ENCODE measurements around the gene PRKG1. TPM values are rescaled to one million over a fixed set of nuclear protein-coding genes. Genes with fewer than 3 reads are reported as not detected.

Gene PRKG1
- total RNA-seq, 1 experiment from 2014 or later, result 7.4 TPM

DNA sequence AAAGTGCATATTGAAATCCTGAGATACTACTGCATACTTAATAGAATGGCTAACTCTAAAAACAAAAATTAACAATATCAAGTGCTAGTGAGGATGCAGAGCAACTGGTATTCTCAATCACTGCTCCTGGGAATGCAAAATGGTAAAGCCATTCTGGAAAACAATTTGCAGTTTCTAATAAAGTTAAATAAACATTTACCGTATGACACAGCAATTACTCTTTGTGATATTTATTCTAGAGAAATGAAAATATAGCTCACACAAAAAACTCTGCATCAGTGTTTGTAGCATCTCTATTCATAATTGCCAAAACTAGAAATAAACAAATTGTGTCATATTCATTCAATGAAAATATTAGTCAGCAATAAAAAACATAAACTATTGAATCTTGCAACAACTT, 984.8 kb downstream of the PRKG1 start:
- Histone ChIP-seq H3K27ac (ENCODE audit: low read length) (no peak overlapping the region), H2AFZ (ENCODE audit: low read length) (no peak overlapping the region), H3K79me2 (ENCODE audit: low read length) (no peaks in the 10 kb centered on the region), H3K36me3 (ENCODE audit: low read depth, low read length) (no peaks in the 10 kb centered on the region), H3K4me1 (ENCODE audit: insufficient read depth, low read length) (peaks cover 19% of the 10 kb centered on the region), H3K27me3 (ENCODE audit: low read length) (no peaks in the 10 kb centered on the region), H3K4me2 (ENCODE audit: low read length) (no peak overlapping the region), H4K20me1 (ENCODE audit: low read length) (no peaks in the 10 kb centered on the region), H3F3A (ENCODE audit: low read length, unreplicated experiment) (no peaks in the 10 kb centered on the region), H3K9me3 (ENCODE audit: low read length) (no peaks in the 10 kb centered on the region), H3K9ac (ENCODE audit: low read length) (no peak overlapping the region), H3K9me2 (replicated peaks; ENCODE audit: low read length) (no peaks in the 10 kb centered on the region), H3K4me3 (ENCODE audit: low read length) (no peak overlapping the region)
- intact Hi-C loops (cut with micrococcal nuclease), result loop anchor here (5.0 to 10.0 kb wide), 2 partner anchors 128 to 224 kb away; no protein-coding TSS in a partner anchor
- DNase-seq, result peak; percentile 51
- no TSS peak for BruUV-seq (replicated peaks)
- ATAC-seq, result peak; percentile 58
- ChIA-PET CTCF (no interaction called here), POLR2A (ENCODE audit: unreplicated experiment) (no interaction called here)
- TF ChIP-seq EZH2 (IDR thresholded peaks at IDR 0.05; ENCODE audit: low read length, unreplicated experiment) (no peak), EZH2phosphoT487 (IDR thresholded peaks at IDR 0.05; ENCODE audit: borderline replicate concordance, low read length) (no peak)
- TF ChIP-seq, protein P1, sequence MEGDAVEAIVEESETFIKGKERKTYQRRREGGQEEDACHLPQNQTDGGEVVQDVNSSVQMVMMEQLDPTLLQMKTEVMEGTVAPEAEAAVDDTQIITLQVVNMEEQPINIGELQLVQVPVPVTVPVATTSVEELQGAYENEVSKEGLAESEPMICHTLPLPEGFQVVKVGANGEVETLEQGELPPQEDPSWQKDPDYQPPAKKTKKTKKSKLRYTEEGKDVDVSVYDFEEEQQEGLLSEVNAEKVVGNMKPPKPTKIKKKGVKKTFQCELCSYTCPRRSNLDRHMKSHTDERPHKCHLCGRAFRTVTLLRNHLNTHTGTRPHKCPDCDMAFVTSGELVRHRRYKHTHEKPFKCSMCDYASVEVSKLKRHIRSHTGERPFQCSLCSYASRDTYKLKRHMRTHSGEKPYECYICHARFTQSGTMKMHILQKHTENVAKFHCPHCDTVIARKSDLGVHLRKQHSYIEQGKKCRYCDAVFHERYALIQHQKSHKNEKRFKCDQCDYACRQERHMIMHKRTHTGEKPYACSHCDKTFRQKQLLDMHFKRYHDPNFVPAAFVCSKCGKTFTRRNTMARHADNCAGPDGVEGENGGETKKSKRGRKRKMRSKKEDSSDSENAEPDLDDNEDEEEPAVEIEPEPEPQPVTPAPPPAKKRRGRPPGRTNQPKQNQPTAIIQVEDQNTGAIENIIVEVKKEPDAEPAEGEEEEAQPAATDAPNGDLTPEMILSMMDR (conservative IDR thresholded peaks at IDR 0.05; ENCODE audit: low read depth, low read length), result no peak

DNA sequence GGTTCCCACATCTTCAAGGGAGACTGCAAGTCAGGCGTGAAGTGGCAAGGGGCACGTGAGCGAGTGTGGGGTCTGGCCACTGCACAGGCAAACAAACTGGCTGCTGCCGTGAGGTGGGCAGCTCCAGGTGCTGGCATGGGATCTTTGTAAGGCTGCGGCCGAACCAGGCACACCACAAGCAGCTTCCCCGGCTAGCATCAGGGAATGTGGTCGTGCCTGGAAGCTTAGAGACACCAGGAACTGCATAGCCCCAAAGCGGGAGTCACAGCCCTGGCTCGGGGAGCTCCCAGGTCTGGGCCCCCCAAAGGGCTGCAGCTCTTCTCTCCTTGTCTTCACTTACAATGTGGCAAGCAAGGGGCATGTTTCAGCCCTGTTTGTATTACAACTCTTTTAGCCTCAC, 988.9 kb downstream of the PRKG1 start:
- no peaks in the 10 kb centered on the region for H3K79me2 ChIP-seq (ENCODE audit: low read length)
- no peaks in the 10 kb centered on the region for H3K9me2 ChIP-seq (replicated peaks; ENCODE audit: low read length)
- H3K9ac ChIP-seq (ENCODE audit: low read length), result no peak overlapping the region
- intact Hi-C loops (cut with micrococcal nuclease), result no loop called here
- ChIA-PET POLR2A (ENCODE audit: unreplicated experiment) (no interaction called here), CTCF (no interaction called here)
- H3K27ac ChIP-seq (ENCODE audit: low read length), result no peak overlapping the region
- no peak overlapping the region for H3K4me3 ChIP-seq (ENCODE audit: low read length)
- TF ChIP-seq, protein P1 (conservative IDR thresholded peaks at IDR 0.05; ENCODE audit: low read depth, low read length), result no peak
- TF ChIP-seq EZH2phosphoT487 (IDR thresholded peaks at IDR 0.05; ENCODE audit: borderline replicate concordance, low read length) (no peak), EZH2 (IDR thresholded peaks at IDR 0.05; ENCODE audit: low read length, unreplicated experiment) (no peak)
- H4K20me1 ChIP-seq (ENCODE audit: low read length), result no peaks in the 10 kb centered on the region
- H3K36me3 ChIP-seq (ENCODE audit: low read depth, low read length), result no peaks in the 10 kb centered on the region
- no peaks in the 10 kb centered on the region for H3F3A ChIP-seq (ENCODE audit: low read length, unreplicated experiment)
- H3K4me2 ChIP-seq (ENCODE audit: low read length), result no peak overlapping the region
- DNase-seq, result no peak
- no peak for ATAC-seq
- H3K9me3 ChIP-seq (ENCODE audit: low read length), result no peaks in the 10 kb centered on the region
- no TSS peak for BruUV-seq (replicated peaks)
- peaks cover 8% of the 10 kb centered on the region for H3K4me1 ChIP-seq (ENCODE audit: insufficient read depth, low read length)
- H3K27me3 ChIP-seq (ENCODE audit: low read length), result no peaks in the 10 kb centered on the region
- no peak overlapping the region for H2AFZ ChIP-seq (ENCODE audit: low read length)

DNA sequence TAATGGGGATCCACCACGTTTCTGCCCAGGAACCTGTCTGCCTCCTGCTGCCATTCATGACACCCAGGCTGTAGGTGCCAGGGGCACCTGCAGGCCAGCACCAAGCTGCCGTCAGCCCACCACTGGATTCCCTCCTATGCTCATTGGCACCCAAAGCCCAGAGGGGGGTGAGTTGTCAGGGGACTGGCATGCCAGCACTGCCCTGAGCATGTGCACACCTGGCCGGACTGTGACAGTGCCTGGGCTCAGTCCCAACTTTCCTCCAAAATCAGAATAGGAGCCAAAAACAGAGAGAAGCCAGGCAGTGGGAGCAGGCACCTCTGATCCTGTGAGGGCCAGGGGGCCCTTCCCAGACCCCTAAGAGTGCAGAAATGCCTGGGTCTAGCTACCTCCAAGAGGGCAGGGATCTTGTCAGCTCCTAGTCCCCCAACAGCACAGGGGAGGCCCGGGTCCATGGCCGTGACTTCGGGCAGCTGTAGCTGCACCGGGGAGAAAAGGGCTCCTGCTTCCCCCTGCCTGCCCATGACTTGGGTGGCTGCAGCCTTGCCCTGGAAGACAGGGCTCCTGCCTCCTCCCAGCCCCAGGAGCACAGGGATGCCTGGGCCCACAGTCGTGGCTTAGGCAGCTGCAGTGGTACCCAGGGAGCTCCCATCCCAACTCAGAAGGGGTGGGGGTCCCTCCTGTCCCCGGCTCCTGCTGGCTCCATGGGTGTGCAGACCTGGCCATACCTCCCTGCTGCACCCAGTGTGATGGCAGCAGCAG, 990.0 kb downstream of the PRKG1 start:
- Histone ChIP-seq H3K36me3 (ENCODE audit: low read depth, low read length) (no peaks in the 10 kb centered on the region), H3K9me3 (ENCODE audit: low read length) (no peaks in the 10 kb centered on the region), H3K4me1 (ENCODE audit: insufficient read depth, low read length) (peaks cover 2% of the 10 kb centered on the region; the same call in 1 of the 2 replicates), H3K4me3 (ENCODE audit: low read length) (no peak overlapping the region), H3K9me2 (replicated peaks; ENCODE audit: low read length) (no peaks in the 10 kb centered on the region), H3K9ac (ENCODE audit: low read length) (no peak overlapping the region), H3K27me3 (ENCODE audit: low read length) (no peaks in the 10 kb centered on the region), H4K20me1 (ENCODE audit: low read length) (no peaks in the 10 kb centered on the region), H3K27ac (ENCODE audit: low read length) (no peak overlapping the region), H3F3A (ENCODE audit: low read length, unreplicated experiment) (no peaks in the 10 kb centered on the region), H3K79me2 (ENCODE audit: low read length) (no peaks in the 10 kb centered on the region), H2AFZ (ENCODE audit: low read length) (no peak overlapping the region), H3K4me2 (ENCODE audit: low read length) (no peak overlapping the region)
- ATAC-seq, result no peak
- CTCF ChIA-PET, result no interaction called here
- TF ChIP-seq EZH2phosphoT487 (IDR thresholded peaks at IDR 0.05; ENCODE audit: borderline replicate concordance, low read length), result no peak
- intact Hi-C loops (cut with micrococcal nuclease), result no loop called here
- no peak for DNase-seq
- no TSS peak for BruUV-seq (replicated peaks)
- POLR2A ChIA-PET (ENCODE audit: unreplicated experiment), result no interaction called here
